ENCODE results near the gene NEK7. TPM values are rescaled to one million over a fixed set of nuclear protein-coding genes. Genes with fewer than 3 reads are reported as not detected.
A peak's percentile ranks its signal among the peaks of the same experiment; 100 is the strongest.

The NEK7 gene
- total RNA-seq, 1 experiment from 2014 or later = 51.1 TPM

DNA sequence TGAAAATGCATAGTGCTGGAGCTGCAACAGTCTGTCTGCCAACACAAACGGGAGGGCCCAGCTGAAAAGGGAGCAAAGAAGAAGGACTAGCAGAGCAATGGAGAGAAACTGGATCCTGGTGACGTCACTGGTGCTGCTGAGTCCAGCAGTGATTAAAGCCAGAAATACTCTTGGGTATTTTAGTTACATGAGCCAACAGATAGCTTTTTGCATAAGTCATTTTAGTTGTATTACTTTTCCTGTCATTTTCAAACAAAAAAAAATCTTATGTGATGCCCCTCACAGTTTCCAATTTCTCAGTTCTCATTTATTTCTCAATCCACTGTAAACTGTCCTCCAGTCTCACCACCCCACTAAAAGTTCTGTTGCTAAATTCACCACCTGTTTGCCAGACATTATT lies 38.7 kb upstream of the NEK7 start:
- no peaks in the 10 kb centered on the region for H3K9me3 Mint-ChIP-seq (ENCODE audit: unreplicated experiment)
- DNase-seq (ENCODE audit: unreplicated experiment) = peak; percentile 51
- BruUV-seq (replicated peaks) = no TSS peak
- intact Hi-C loops (cut with micrococcal nuclease) = no loop called here
- H3K27ac Mint-ChIP-seq (ENCODE audit: low read depth, unreplicated experiment) = no peak overlapping the region
- H3K36me3 Mint-ChIP-seq (ENCODE audit: insufficient read depth, unreplicated experiment) = no peaks in the 10 kb centered on the region
- TF ChIP-seq, protein P1, sequence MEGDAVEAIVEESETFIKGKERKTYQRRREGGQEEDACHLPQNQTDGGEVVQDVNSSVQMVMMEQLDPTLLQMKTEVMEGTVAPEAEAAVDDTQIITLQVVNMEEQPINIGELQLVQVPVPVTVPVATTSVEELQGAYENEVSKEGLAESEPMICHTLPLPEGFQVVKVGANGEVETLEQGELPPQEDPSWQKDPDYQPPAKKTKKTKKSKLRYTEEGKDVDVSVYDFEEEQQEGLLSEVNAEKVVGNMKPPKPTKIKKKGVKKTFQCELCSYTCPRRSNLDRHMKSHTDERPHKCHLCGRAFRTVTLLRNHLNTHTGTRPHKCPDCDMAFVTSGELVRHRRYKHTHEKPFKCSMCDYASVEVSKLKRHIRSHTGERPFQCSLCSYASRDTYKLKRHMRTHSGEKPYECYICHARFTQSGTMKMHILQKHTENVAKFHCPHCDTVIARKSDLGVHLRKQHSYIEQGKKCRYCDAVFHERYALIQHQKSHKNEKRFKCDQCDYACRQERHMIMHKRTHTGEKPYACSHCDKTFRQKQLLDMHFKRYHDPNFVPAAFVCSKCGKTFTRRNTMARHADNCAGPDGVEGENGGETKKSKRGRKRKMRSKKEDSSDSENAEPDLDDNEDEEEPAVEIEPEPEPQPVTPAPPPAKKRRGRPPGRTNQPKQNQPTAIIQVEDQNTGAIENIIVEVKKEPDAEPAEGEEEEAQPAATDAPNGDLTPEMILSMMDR (IDR thresholded peaks at IDR 0.05; ENCODE audit: unreplicated experiment) = no peak
- H3K4me3 Mint-ChIP-seq (ENCODE audit: unreplicated experiment) = no peak overlapping the region
- H3K27me3 Mint-ChIP-seq (ENCODE audit: insufficient read depth, unreplicated experiment) = no peaks in the 10 kb centered on the region
- H3K4me1 Mint-ChIP-seq (ENCODE audit: insufficient read depth, unreplicated experiment) = peaks cover 7% of the 10 kb centered on the region
- ChIA-PET POLR2A (interaction anchor here (0.6 kb wide), 1 partner anchor 977 kb away, joined by 3 read pairs; no protein-coding TSS in a partner anchor), CTCF (interaction anchor here (0.6 to 1.7 kb wide), 3 partner anchors 13 to 448 kb away, joined by 4 to 6 read pairs (median 5); no protein-coding TSS in a partner anchor)

DNA sequence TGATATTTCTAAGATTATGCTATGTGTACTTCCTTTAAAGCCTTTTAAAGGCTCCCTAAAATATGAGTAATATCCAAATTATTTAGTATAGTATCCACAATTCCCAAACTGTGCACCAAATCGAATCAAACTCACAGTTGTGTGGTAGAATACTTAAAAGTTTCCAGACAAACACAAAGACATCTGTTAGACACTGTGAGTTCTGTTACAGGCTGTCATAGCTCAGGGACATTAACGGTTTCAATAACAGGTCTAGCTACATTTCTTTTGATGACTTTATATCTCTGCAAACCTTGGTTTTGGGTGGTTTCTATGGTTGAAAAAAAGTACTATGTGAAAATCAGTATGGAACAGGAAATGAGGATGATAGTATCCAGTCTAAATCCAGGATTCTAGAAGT lies 36.9 kb upstream of the NEK7 start:
- Mint-ChIP-seq H3K27me3 (ENCODE audit: insufficient read depth, unreplicated experiment) (no peaks in the 10 kb centered on the region), H3K9me3 (ENCODE audit: unreplicated experiment) (no peaks in the 10 kb centered on the region), H3K4me3 (ENCODE audit: unreplicated experiment) (no peak overlapping the region), H3K36me3 (ENCODE audit: insufficient read depth, unreplicated experiment) (no peaks in the 10 kb centered on the region), H3K4me1 (ENCODE audit: insufficient read depth, unreplicated experiment) (peaks cover 10% of the 10 kb centered on the region), H3K27ac (ENCODE audit: low read depth, unreplicated experiment) (no peak overlapping the region)
- intact Hi-C loops (cut with micrococcal nuclease) = no loop called here
- ChIA-PET CTCF (interaction anchor here (0.5 kb wide), 1 partner anchor 37 kb away, joined by 3 read pairs; the partner anchor contains the start of gene NEK7), POLR2A (interaction anchor here (0.6 to 0.7 kb wide), 2 partner anchors 36 to 169 kb away, joined by 3 read pairs; no protein-coding TSS in a partner anchor)
- BruUV-seq (replicated peaks) = no TSS peak
- TF ChIP-seq, protein P1 (IDR thresholded peaks at IDR 0.05; ENCODE audit: unreplicated experiment) = no peak
- DNase-seq (ENCODE audit: unreplicated experiment) = no peak

DNA sequence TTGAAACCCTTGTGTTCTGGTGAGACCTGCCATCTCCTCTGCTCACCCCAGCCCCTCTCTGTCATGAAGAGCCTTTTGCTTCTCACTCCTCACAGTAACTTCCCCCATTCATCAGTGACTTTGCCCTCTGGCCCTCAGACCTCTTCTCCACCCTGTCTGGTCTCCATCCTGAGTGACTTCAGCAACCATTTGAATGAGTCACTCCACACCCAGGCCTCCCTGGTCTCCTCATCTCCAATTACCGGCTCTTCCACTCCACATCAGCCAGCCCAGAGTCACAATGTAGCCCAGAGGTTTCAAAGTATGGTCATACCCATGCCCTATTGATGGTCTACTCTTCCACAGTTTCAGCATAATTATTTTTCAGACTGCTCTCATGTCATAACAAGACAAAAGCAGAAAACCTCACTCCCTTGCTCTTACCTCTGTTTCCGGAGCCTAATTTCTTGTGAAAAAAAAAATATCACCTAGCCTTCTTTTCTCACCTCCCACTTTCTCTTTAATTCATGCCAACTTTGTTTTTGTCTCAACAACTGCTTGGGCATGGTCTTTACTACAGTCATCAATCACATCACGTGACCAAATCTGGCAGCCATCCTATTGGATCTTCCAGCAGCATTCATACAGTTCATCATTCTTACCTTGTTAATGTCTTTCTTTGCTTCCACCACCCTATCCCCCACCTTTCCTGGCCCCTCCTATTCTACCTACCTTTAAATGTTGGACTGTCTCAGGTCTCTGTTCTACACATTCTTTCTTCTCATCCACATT lies 35.6 kb upstream of the NEK7 start:
- no TSS peak for BruUV-seq (replicated peaks)
- Mint-ChIP-seq H3K27me3 (ENCODE audit: insufficient read depth, unreplicated experiment) (no peaks in the 10 kb centered on the region), H3K36me3 (ENCODE audit: insufficient read depth, unreplicated experiment) (no peaks in the 10 kb centered on the region), H3K4me3 (ENCODE audit: unreplicated experiment) (no peak overlapping the region), H3K4me1 (ENCODE audit: insufficient read depth, unreplicated experiment) (peaks cover 16% of the 10 kb centered on the region), H3K9me3 (ENCODE audit: unreplicated experiment) (no peaks in the 10 kb centered on the region), H3K27ac (ENCODE audit: low read depth, unreplicated experiment) (no peak overlapping the region)
- CTCF ChIA-PET = no interaction called here
- POLR2A ChIA-PET = no interaction called here
- peak; percentile 64 for DNase-seq (ENCODE audit: unreplicated experiment)
- intact Hi-C loops (cut with micrococcal nuclease) = no loop called here
- TF ChIP-seq, protein P1 (IDR thresholded peaks at IDR 0.05; ENCODE audit: unreplicated experiment) = no peak

DNA sequence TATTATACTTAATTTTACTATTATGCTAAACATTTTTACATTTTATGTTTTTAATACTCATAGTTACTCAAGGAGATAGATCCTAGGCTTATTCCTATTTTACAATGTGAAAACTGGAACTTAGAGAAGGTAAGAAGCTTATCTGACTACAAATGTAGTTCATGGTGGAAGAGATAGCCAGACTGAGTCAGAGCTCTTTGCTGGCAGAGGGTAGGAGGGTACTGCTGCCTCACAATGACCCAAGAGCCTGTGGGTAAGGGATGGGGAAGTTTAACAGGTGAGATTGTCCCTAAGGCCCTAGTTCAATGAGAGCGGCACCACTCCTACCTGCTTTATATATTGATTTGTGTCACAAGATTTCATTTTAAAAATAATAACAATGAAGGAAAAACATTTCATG lies 34.1 kb upstream of the NEK7 start:
- no peak overlapping the region for H3K4me3 Mint-ChIP-seq (ENCODE audit: unreplicated experiment)
- TF ChIP-seq, protein P1 (IDR thresholded peaks at IDR 0.05; ENCODE audit: unreplicated experiment) = no peak
- no peaks in the 10 kb centered on the region for H3K27me3 Mint-ChIP-seq (ENCODE audit: insufficient read depth, unreplicated experiment)
- POLR2A ChIA-PET = interaction anchor here (1.2 kb wide), 1 partner anchor 34 kb away, joined by 4 read pairs; the partner anchor contains the start of gene NEK7
- no peaks in the 10 kb centered on the region for H3K36me3 Mint-ChIP-seq (ENCODE audit: insufficient read depth, unreplicated experiment)
- BruUV-seq (replicated peaks) = no TSS peak
- peak overlapping the region; percentile 50 for H3K27ac Mint-ChIP-seq (ENCODE audit: low read depth, unreplicated experiment)
- intact Hi-C loops (cut with micrococcal nuclease) = no loop called here
- CTCF ChIA-PET = interaction anchor here (0.7 to 1.0 kb wide), 4 partner anchors 10 to 603 kb away, joined by 3 to 5 read pairs (median 4); no protein-coding TSS in a partner anchor
- peaks cover 20% of the 10 kb centered on the region for H3K4me1 Mint-ChIP-seq (ENCODE audit: insufficient read depth, unreplicated experiment)
- no peaks in the 10 kb centered on the region for H3K9me3 Mint-ChIP-seq (ENCODE audit: unreplicated experiment)
- no peak for DNase-seq (ENCODE audit: unreplicated experiment)

All from MCF 10A (cell line).